Duodenal mucosa (tissue), 2 donors: ENCODE data around the gene UBE2E1.

Experiments used
- H3K27ac ChIP-seq: one replicate; pipeline ENCODE4 v1.7.0; 2013; ENCODE audit warnings: low read depth, low read length
- H3K27me3 ChIP-seq, 2 donors: one replicate each; pipeline ENCODE4 v1.7.0; 2013; ENCODE audit warnings: low read length in 2 of 2, control low read depth in 1 of 2; ENCODE audit not compliant: insufficient read depth in 2 of 2, control insufficient read depth in 1 of 2
- H3K36me3 ChIP-seq, 2 donors: one replicate each; pipeline ENCODE4 v1.7.0; 2013; ENCODE audit warnings: low read length in 2 of 2, control low read depth in 1 of 2; ENCODE audit not compliant: insufficient read depth in 2 of 2, control insufficient read depth in 1 of 2
- H3K4me1 ChIP-seq, 2 donors: one replicate each; pipeline ENCODE4 v1.7.0; 2013; ENCODE audit warnings: low read length in 2 of 2, control low read depth in 1 of 2; ENCODE audit not compliant: insufficient read depth in 2 of 2, control insufficient read depth in 1 of 2
- H3K4me3 ChIP-seq, 2 donors: one replicate each; pipeline ENCODE4 v1.7.0; 2013; ENCODE audit warnings: low read length in 2 of 2, low read depth in 1 of 2
- H3K9ac ChIP-seq, 2 donors: one replicate each; pipeline ENCODE4 v1.7.0; 2013; ENCODE audit warnings: low read length in 2 of 2, low read depth in 1 of 2
- H3K9me3 ChIP-seq, 2 donors: one replicate each; pipeline ENCODE4 v1.7.0; 2013; ENCODE audit warnings: low read length in 2 of 2, control low read depth in 1 of 2; ENCODE audit not compliant: control insufficient read depth in 1 of 2

The UBE2E1 gene

GRCh38 chr3:23921052-23921511 lies 115.3 kb downstream of the UBE2E1 start:
- Histone ChIP-seq H3K27ac (no peak overlapping the region), H3K36me3 (peaks cover 15 to 28% of the 10 kb centered on the region in 2 donors)

GRCh38 chr3:23923786-23924185 lies 118.0 kb downstream of the UBE2E1 start:
- Histone ChIP-seq H3K27ac (no peak overlapping the region), H3K4me3 (no peak overlapping the region), H3K9ac (no peak overlapping the region), H3K36me3 (peaks cover 9 to 20% of the 10 kb centered on the region in 2 donors), H3K4me1 (peaks cover under 1 to 3% of the 10 kb centered on the region in 2 donors), H3K9me3 (no peaks in the 10 kb centered on the region), H3K27me3 (no peaks in the 10 kb centered on the region)

More at GRCh38 chr3:23921052-23921511, 115.3 kb downstream of the UBE2E1 start:
- H3K4me1 ChIP-seq = peaks cover 10 to 11% of the 10 kb centered on the region in 2 donors
- no peak overlapping the region for H3K4me3 ChIP-seq
- no peaks in the 10 kb centered on the region for H3K9me3 ChIP-seq
- no peak overlapping the region for H3K9ac ChIP-seq
- no peaks in the 10 kb centered on the region for H3K27me3 ChIP-seq

GRCh38 chr3:23926246-23926645 lies 120.5 kb downstream of the UBE2E1 start:
- H3K27ac ChIP-seq = no peak overlapping the region
- peaks cover 0 to under 1% of the 10 kb centered on the region in 2 donors for H3K36me3 ChIP-seq
- no peak overlapping the region for H3K9ac ChIP-seq
- H3K27me3 ChIP-seq = no peaks in the 10 kb centered on the region
- H3K4me3 ChIP-seq = no peak overlapping the region
- no peaks in the 10 kb centered on the region for H3K4me1 ChIP-seq
- H3K9me3 ChIP-seq = no peaks in the 10 kb centered on the region

- Histone ChIP-seq H3K27ac (no peak overlapping the region), H3K36me3 (no peaks in the 10 kb centered on the region), H3K4me1 (no peaks in the 10 kb centered on the region), H3K4me3 (no peak overlapping the region), H3K9me3 (no peaks in the 10 kb centered on the region), H3K27me3 (no peaks in the 10 kb centered on the region), H3K9ac (no peak overlapping the region)
Observed at GRCh38 chr3:23926736-23927135, 121.0 kb downstream of the UBE2E1 start.

GRCh38 chr3:23928524-23928923 lies 122.8 kb downstream of the UBE2E1 start:
- Histone ChIP-seq H3K4me1 (no peaks in the 10 kb centered on the region), H3K4me3 (no peak overlapping the region), H3K36me3 (no peaks in the 10 kb centered on the region), H3K27me3 (no peaks in the 10 kb centered on the region), H3K27ac (no peak overlapping the region), H3K9ac (no peak overlapping the region), H3K9me3 (no peaks in the 10 kb centered on the region)

- Histone ChIP-seq H3K27ac (no peak overlapping the region), H3K9ac (no peak overlapping the region), H3K9me3 (no peaks in the 10 kb centered on the region), H3K36me3 (no peaks in the 10 kb centered on the region), H3K4me1 (no peaks in the 10 kb centered on the region), H3K4me3 (no peak overlapping the region), H3K27me3 (peaks cover 0 to 3% of the 10 kb centered on the region in 2 donors)
Observed at GRCh38 chr3:23931597-23931996, 125.8 kb downstream of the UBE2E1 start.

- no peak overlapping the region for H3K4me3 ChIP-seq
- H3K27ac ChIP-seq = no peak overlapping the region
- peaks cover 0 to 3% of the 10 kb centered on the region in 2 donors for H3K27me3 ChIP-seq
Observed at GRCh38 chr3:23932571-23932970, 126.8 kb downstream of the UBE2E1 start.

GRCh38 chr3:23934253-23934652 lies 128.5 kb downstream of the UBE2E1 start:
- Histone ChIP-seq H3K27ac (no peak overlapping the region), H3K36me3 (no peaks in the 10 kb centered on the region), H3K9ac (no peak overlapping the region), H3K4me1 (no peaks in the 10 kb centered on the region), H3K4me3 (no peak overlapping the region), H3K9me3 (no peaks in the 10 kb centered on the region), H3K27me3 (peaks cover 0 to 3% of the 10 kb centered on the region in 2 donors)

More at GRCh38 chr3:23932571-23932970, 126.8 kb downstream of the UBE2E1 start:
- no peaks in the 10 kb centered on the region for H3K4me1 ChIP-seq
- H3K36me3 ChIP-seq = no peaks in the 10 kb centered on the region
- H3K9me3 ChIP-seq = no peaks in the 10 kb centered on the region
- H3K9ac ChIP-seq = no peak overlapping the region

GRCh38 chr3:23937296-23937695 lies 131.5 kb downstream of the UBE2E1 start:
- Histone ChIP-seq H3K9ac (no peak overlapping the region), H3K27me3 (peaks cover 0 to 3% of the 10 kb centered on the region in 2 donors), H3K36me3 (no peaks in the 10 kb centered on the region), H3K4me1 (no peaks in the 10 kb centered on the region), H3K27ac (no peak overlapping the region), H3K9me3 (no peaks in the 10 kb centered on the region), H3K4me3 (no peak overlapping the region)

- Histone ChIP-seq H3K4me1 (no peaks in the 10 kb centered on the region), H3K9me3 (no peaks in the 10 kb centered on the region), H3K4me3 (no peak overlapping the region), H3K27ac (no peak overlapping the region), H3K27me3 (peaks cover 0 to 7% of the 10 kb centered on the region in 2 donors), H3K36me3 (no peaks in the 10 kb centered on the region), H3K9ac (no peak overlapping the region)
Observed at GRCh38 chr3:23938688-23939087, 132.9 kb downstream of the UBE2E1 start.

GRCh38 chr3:23940775-23941174 lies 135.0 kb downstream of the UBE2E1 start:
- Histone ChIP-seq H3K36me3 (no peaks in the 10 kb centered on the region), H3K4me1 (peaks cover 6 to 7% of the 10 kb centered on the region in 2 donors), H3K27me3 (peaks cover 0 to 14% of the 10 kb centered on the region in 2 donors), H3K27ac (no peak overlapping the region), H3K4me3 (no peak overlapping the region), H3K9ac (no peak overlapping the region), H3K9me3 (no peaks in the 10 kb centered on the region)
